Measurements from ENCODE around the gene YEATS4.
"Not testable (repeated sequence)": the region's sequence is repeated elsewhere in the genome, so short reads cannot be mapped to it uniquely, and the experiment has no call there.

Gene YEATS4

DNA sequence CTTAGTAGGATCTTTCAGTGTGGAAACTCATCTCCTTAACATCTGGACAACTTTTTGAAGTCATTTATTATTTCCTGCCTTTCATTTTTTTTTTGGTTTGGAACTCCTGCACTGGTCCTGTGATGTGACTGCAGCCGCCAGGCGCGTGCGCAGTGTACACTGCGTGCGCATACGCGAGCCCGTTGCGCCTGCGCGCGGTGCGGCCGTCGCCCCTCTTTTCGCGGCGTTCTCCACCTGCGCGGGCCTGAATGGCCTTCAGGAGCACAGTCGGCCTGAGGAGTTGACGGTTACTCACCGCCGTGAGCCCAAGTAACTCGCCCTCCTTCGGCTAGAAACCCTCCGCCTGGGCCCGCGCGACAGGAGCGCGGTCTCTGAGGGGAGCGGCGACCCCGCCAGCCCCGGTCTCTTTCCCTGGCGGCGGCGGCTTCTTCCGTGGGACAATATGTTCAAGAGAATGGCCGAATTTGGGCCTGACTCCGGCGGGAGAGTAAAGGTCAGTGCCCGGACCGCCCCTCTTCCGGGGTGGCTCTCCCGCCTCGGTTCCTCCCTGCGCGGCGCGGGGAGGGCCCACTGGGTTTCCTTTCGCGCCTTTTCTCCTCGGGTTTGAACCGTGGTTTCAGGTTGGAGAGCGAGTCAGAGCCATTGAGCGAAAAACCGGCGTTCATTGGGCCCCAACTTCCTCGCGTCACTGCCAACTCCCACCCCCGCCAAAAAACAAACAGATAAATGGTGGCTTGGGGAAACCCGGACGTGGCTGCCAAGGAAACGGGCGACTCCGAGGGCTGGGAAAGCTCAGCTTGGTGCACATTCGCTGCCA lies at the start of gene YEATS4:
TSS of gene YEATS4 (plus strand) at position 213 of the 817 bp plus-strand sequence. CDS start at position 443, 230 bp downstream.
- DNase-seq (ENCODE audit: low read depth in 2 of 2) = peak; percentile 71 to 79

DNA sequence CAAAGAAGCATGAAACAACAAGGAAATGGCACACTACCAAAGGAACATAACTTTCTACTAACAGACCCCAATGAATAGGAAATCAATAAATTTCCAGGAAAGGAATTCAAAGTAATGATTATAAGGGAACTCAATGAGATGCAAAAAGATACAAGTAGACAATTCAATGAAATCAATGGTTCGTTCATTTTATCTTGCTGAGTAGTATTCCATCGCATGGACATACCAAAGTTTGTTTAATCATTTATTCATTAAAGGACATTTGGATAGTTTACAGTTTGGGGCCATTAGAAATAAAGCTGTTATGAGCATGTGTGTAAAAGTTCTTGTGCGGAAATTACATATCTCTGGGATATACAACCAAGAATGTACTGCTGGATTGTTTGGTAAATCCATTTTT lies 46.3 kb upstream of the YEATS4 start:
- no peak for DNase-seq (ENCODE audit: low read depth in 2 of 2)

DNA sequence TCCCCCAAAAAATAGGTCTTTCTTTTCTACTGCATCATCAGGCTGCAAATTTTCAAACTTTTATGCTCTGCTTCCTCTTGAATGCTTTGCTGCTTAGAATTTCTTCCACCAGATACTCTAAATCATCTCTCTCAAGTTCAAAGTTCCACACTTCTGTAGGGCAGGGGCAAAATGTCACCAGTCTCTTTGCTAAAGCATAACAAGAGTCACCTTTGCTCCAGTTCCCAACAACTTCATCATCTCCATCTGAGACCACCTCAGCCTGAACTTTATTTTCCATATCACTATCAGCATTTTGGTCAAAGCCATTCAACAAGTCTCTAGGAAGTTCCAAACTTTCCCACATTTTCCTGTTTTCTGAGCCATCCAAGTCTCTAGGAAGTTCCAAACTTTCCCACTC lies 42.8 kb upstream of the YEATS4 start:
- DNase-seq (ENCODE audit: low read depth in 2 of 2) = not testable (repeated sequence)

DNA sequence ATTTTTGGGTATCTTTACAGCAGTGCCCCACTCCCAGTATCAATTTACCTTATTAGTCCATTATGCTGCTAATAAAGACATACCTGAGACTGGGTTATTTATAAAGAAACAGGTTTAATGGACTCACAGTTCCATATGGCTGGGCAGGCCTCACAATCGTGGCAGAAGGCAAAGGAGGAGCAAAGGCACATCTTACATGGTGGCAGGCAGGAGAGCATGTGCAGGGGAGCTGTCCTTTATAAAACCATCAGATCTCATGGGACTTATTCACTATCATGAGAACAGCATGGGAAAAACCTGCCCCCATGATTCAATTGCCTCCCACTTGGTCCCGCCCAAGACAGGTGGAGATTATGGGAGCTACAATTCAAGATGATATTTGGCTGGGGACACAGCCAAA lies 42.3 kb upstream of the YEATS4 start:
- not testable (repeated sequence) for DNase-seq (ENCODE audit: low read depth in 2 of 2)

DNA sequence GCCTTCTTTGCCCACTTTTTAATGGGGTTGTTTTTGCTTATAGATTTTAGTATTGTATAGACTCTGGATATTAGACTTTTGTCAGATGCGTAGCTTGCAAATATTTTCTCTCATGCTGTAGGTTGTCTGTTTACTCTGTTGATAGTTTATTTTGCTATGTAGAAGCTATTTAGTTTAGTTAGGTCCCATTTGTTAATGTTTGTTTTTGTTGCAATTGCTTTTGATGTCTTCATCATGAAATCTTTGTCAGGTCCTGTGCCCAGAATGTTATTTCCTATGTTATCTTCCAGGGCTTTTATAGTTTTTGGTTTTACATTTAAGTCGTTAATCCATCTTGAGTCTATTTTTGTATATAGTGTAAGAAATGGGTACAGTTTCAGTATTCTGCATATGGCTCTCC lies 41.3 kb upstream of the YEATS4 start:
- DNase-seq (ENCODE audit: low read depth in 2 of 2) = no peak

DNA sequence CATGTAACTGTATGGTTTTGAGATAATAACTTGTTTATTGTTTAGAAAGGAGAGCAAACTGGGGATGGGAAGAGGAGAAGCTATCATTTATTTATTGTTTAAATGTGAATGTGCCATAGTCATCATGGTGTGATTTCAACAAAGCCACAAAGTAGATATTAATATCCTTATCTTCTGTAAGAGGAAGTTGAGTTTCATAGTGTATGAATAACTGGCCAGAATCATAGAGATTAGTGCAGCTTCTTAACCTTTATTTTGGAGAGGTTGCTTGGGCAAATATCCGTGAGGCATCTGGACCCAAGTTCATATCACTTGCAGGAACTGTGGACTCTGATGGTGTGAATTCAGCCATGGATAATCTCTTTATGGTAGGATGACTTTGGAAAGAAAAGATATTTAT lies 38.2 kb upstream of the YEATS4 start:
- no peak for DNase-seq (ENCODE audit: low read depth in 2 of 2)

DNA sequence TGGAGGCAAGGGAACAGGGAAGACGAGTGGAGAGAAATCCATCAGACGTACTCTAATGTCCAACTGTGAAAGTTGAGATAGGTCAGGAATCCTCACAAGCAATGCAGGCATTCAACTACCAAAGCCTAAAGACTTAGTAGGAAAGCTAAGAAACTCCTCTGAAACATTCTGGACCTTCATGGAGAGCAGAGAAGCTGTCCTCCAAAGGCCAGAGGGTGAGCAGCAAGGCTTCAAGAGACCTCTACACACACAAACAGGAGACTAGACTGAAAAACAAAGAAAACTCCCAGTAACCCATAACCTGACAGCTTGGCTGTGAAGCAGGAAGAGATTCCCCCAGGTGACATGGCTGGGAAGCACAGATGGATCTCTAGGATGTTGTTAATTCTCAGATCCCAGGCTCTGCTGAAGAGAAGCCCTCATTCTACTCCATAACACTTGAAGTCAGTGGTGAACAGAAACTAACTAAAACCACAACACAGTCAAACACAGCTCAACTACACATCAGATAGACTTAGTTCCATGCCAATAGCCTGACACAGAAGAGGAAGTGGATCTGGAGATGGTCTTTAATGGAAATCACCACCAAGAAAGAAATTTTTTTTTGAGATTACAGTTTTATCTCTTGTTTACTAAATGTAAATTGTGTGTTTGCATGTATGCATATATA lies 34.6 kb upstream of the YEATS4 start:
- DNase-seq (ENCODE audit: low read depth in 2 of 2) = no peak

DNA sequence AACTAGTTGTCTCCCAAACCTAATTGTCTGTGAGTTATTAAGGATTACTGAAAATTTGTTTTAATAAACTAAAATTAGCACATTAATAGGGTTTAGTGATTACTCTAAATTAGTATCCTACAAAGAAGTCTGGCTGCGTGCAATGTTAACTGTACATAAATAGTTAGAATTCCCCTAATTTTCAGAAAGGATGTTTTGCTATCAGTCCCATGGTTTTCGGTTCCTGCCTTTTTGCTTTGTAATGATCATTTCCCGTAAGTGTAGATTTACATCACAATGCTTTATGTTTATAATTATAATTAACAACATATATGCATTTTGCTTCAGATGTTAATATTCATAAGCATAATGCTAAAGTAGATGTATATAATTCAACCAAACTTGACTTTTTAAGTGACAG lies 31.1 kb upstream of the YEATS4 start:
- DNase-seq (ENCODE audit: low read depth in 2 of 2) = no peak

DNA sequence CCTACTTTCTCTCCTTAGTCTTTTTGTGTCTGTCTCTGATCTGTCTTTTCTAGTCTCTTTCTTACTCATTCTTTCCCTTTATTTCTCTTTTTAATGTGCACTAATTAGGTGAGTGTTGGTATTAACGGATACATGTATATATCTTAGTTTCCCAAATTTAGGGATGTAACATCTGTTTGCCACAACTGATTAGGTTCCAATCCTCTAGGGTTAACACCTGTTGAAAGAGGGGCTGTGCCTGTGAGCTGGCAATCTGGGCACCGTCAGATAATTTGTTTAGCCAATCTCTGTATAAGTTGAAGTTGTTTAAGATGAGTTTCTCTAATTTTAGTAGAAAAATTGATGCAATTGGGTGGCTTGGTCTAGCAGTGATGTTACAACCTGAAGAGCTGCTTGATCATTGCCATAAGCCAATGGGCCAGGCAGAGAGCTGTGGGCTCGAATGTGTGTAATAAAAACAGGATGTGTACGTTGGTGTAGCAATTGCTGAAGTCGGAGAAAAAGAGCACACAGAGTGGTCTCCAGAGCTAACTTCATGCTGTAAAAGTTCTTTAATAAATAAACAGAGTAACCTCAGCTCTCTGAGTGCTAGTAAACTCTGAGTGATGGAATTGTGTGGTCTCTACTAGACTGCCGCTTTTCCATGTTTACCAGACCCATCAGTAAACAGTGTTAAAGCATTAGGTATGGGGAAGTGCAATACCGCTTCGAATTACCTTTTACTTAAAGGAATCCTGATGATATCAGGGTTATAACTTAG lies 29.7 kb upstream of the YEATS4 start:
- DNase-seq (ENCODE audit: low read depth in 2 of 2) = no peak

DNA sequence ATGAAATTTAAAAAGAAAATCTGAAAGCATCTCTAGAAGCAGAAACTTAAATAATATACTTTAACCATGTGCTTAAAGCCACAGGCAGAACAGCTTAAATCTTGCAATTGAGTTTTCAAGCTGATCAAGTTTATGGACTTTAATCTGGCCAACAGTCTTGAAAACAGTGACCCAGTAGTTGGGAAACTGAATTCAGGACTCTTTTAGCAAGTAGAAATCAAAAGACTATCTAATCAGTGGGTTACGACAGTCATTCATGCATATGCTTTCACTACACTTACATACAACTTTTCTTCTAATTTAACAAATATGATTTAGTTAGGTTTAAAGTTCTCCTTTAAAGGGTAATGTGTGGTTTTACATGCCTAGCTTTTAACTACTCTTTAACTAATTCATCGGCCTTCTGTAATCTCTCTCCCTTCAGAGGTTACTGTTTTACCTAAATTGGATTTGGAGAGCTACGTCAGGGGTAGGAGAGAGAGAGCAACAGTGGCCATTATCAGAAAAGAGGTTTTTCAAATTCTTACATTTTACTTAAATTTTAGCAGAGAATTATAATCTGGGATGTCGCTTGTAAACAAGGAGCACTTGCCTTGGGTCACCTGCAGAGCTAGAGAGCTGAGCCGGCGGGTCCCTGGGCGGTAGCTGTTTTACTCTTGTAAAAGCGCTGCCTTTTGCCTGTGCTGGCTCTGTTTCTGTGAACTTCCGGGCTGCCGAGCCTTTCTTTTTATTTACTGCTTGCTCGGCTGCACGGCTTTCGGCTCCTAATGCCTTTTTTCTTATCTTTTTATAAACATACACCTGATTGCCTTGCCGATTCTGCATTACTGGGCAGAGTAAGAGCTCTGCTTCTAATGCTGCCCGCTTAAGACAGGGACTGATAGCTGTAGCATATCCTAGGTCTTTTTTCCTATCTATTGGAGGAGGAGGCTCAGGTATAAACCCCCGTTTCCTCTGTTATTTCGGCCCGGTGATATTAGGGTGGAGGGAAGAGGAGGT lies 28.8 kb upstream of the YEATS4 start:
- DNase-seq (ENCODE audit: low read depth in 2 of 2) = peak; percentile 25 to 32

DNA sequence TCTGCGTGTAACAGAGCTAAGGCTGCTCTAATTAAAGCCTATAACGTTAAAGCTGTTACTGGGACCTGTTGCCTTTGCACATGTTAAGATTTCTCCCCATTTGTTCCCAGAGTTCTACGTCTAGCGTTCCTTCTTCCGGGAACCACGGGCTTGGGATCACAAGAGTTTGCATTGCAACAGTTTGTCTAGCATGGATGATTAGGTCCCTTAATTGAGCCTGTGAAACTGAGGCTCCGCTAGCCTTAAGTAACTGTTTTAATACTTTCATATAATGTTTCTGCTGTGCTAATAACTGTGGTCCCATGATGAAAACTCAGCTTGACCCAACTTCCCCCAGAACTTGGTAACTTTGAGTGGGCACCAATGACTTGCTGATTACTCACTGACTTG lies 28.0 kb upstream of the YEATS4 start:
- DNase-seq (ENCODE audit: low read depth in 2 of 2) = no peak

DNA sequence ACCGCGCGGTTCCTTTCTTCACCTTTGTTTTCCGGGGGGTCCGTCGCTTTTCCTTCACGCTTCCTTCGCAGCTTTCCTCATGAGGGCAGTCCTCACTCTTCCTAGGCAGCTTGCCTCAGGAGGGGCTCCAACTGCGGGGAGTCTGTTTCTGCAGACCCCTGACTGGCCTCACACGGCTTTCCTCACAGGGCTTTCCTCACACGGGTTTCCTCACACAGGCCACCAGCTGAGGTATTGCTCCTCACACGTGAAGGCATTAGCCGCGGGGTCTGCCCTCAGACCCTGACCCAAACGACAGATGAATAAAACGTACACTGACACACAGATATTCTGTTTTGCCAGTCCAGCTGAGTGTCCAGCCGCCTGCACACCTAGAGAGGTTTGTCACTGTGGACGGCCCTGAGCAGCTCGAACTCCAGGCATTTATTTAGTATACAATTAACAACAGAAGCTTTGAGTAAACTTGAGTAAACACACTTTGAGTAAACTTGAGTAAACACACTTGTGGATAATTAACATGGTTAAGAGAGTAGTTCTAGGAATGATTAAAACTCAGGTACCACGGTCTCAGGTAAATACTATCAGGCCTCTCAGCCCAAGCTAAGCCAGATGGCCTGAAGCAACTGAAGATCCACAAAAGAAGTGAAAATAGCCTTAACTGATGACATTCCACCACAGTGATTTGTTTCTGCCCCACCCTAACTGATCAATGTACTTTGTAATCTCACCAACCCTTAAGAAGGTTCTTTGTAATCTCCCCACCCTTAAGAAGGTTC lies 27.4 kb upstream of the YEATS4 start:
- no peak for DNase-seq (ENCODE audit: low read depth in 2 of 2)

DNA sequence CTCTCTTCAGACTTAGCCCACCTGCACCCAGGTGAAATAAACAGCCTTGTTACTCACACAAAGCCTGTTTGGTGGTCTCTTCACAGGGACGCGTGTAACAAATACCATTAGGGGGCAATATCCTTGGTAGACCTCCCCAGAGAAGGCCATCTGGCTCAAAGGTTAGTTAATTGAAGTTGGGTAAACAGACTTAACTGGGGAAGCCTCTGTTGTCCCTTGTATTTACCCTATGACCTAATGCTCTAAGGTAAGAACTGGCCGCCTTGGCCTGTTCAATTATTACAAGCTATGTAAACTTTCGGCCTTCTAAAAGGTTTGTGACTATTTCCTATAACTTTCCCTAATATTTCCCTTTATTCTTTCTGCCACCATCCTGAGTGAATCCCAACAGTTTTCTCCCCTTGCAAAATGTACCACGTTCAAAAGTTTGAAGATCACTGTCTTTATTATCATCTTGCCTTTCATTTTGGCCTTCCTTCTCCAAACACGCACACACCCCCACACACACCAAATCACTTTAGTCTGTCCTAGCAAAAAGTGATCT lies 26.7 kb upstream of the YEATS4 start:
- no peak for DNase-seq (ENCODE audit: low read depth in 2 of 2)

DNA sequence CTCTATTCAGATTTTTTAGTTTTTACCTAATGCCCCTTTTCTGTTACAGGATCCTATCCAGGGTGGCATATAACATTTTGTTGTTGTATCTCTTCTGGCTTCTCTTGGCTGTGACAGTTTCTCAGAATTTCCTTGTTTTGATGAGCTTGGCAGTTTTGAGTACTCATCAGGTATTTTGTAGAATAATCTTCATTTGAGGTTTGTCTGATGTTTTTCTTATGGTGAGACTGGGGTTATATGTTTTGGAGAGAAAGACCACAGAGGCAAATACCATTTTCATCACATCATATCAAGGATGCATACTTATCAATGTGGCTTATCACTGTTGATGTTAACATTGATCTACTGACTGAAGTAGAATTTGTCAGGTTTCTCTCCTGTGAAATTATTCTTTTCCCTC lies 25.4 kb upstream of the YEATS4 start:
- DNase-seq (ENCODE audit: low read depth in 2 of 2) = no peak

DNA sequence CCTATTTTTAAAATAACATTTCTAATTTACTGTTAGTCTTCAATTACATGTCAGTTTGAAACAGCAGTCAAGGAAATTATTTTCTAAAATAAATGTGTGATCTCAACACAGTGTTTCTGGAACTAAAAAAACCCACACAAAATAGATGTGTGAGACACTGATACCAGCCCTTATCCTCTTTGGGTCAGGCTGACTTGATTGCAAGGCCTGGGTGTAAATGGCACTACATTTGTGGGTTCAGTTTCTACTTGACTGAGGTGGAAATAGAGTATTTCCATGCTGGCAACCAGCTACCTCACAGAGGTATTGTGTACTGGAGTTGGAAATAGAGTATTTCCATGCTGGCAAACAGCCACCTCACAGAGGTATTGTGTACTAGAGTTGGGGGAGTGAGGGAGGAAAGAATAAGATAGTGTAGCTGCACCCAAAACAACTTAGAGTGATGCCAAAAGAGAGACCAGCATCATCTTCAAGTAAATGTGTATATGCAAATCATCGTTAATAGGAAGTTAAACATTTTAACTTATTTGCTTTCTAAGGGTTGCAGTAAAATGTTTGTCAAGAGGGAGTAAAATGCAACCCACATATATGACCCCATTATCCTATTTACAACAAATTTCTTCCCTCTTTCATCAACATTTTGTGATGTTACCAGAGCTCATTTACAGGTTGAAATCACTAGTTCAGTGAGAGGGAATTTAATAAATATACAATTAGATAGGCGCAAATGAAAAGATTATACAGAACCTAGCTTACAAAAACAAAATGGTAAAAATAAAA lies 22.0 kb upstream of the YEATS4 start:
- DNase-seq (ENCODE audit: low read depth in 2 of 2) = no peak

DNA sequence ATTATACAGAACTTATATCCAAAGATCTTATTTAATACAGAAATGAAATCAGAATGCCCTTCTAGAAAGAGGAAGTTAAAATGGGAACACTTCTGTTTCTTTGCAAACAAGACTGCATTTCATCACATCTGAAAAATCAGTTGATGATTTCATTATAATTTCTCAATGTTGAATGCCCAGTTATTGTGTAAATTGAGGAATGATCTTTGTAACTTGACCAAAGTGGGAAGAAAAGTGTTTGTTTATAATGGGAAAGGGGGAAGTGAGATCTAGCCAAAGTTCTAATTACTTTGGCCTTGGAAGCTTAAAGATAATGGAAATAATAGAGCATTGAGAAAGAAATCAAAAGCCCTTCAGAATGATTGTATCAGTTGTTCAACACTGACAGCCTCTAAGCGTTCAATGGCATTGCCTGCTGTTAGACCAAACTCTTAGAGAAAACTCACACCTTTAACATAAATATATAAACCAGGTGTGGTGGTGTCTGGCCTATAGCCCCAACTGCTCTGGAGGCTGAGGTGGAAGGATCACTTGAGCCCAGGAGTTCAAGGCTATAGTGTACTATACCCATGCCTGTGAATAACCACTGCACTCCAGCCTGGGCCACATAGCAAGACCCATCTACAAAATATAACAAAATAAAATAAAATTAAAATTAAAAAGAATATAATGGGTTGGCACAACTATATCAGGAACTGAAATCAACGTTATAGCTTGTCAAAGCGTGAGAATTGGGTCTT lies 21.3 kb upstream of the YEATS4 start:
- no peak for DNase-seq (ENCODE audit: low read depth in 2 of 2)

DNA sequence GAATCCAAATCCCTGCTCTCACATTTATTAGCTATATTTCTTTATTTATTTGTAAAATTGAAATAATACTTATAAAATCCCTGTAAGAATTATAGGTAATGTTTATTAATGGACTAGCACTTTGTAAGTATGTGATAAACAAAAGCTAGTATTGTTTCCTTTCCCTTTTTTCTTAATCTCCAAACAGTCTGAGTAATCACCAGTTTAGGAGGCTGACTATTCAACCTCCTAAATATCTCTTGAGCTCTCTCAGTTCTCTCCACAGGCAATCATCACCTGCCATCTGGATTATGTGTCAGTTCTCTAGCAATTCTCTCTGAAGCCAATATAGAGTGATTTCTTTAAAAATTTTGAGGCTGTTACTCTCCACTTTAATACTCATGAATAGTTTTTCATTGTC lies 20.6 kb upstream of the YEATS4 start:
- DNase-seq (ENCODE audit: low read depth in 2 of 2) = no peak

DNA sequence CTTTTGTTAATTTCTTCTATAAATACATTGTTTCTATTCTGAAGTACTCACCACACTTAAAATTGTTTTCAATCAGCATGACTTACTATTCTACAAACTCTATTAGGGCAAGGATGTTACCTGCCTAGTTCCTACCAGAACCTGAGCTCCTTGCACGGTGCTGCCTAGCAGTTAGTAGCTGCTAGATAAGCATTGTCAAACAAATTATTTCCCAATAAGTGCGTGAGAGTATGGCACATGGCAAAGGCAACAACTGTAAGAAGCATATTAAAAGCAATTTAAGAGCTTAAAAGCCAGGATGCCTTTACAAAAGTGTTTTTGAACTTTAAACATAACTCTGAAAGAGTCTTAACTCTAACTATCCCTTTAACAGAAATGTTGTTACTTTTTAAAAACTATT lies 19.5 kb upstream of the YEATS4 start:
- DNase-seq (ENCODE audit: low read depth in 2 of 2) = no peak

DNA sequence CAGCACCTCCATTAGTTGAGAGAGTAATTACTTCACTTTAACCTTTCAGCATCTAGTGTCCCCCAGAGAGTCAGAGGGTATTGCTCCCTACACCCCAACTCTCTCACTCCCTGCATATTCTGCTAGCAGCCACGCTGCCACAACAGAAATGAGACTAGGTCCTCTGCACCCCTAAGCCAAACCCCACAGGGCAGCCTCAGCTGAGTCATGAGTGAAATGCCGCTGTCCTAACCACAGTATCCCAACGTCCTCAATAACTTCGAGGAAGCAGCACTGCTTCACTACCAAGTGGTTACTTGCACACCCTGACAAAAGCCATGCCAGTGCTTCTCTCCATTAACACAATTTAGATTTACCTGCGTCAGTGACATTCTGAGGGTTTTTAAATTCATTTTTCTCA lies 18.2 kb upstream of the YEATS4 start:
- no peak for DNase-seq (ENCODE audit: low read depth in 2 of 2)

Data from stimulated activated CD4-positive, alpha-beta T cell treated with anti-CD3 and anti-CD28 coated beads, Interleukin-1b, Interleukin-23, amount 100 ng/mL, for 4 hours (primary cell).